Pancreas (tissue), 10 donors: ENCODE measurements around the gene ARHGDIG. TPM values are rescaled to one million over a fixed set of nuclear protein-coding genes. Genes with fewer than 3 reads are reported as not detected.

Experiments used
- ATAC-seq, 4 donors: fragments of 200-7000 bp; cut with Tn5 transposase; one replicate each; pipeline versions ENCODE4 v1.8.0 to v1.9.1; 2020; ENCODE audit warnings: mild to moderate bottlenecking in 4 of 4, moderate library complexity in 4 of 4
- DNase-seq, 6 donors: peaks; one replicate each; pipeline ENCODE4 v3.0.0-alpha.2; 2020
- FAIRE-seq: peaks from 2 replicates; lab custom pipeline; 2012; peaks lifted over from hg19 to GRCh38; lab: Jason Lieb, UNC
- H3K27ac ChIP-seq, 4 donors: fragments of 200-600 bp; sonication (generic); 1 replicate in 3 of 4; 2 replicates in 1 of 4; pipeline versions ENCODE4 v1.5.0 to v1.8.0; 2020
- H3K27me3 ChIP-seq, 4 donors: fragments of 200-600 bp; one replicate each; pipeline ENCODE4 v1.8.0; 2021
- H3K36me3 ChIP-seq, 3 donors: fragments of 200-600 bp; sonication (generic) in 1 of 3; one replicate each; pipeline versions ENCODE4 v1.5.0 to v1.8.0; 2020 to 2021
- H3K4me1 ChIP-seq, 3 donors: fragments of 200-600 bp; one replicate each; pipeline ENCODE4 v1.8.0; 2021
- H3K4me3 ChIP-seq, 4 donors: fragments of 200-600 bp; sonication (generic) in 2 of 4; one replicate each; pipeline versions ENCODE4 v1.5.0 to v1.8.0; 2020 to 2021
- H3K9me3 ChIP-seq, 4 donors: fragments of 200-600 bp; one replicate each; pipeline ENCODE4 v1.8.0; 2021
- WGBS, 2 donors: extraction: QIAGEN DNeasy Blood & Tissue Kit; methylation state at CpG; one replicate each; pipeline ENCODE4 v1.1.7; 2013; 5-methylcytosine and 5-hydroxymethylcytosine counted together
- intact Hi-C, 3 donors: fragments of 100-400 bp; cut with DNase I; formaldehyde crosslinking; loops; one replicate each; pipeline versions ENCODE4 v1.11.1 to v1.14.2; 2022
- polyA plus RNA-seq, 2 donors: library from polyadenylated mRNA; stranded (reverse); fragments of 200-250 nt; gene quantifications; one replicate each; pipeline ENCODE4 v1.2.3, GENCODE V29; 2013
- total RNA-seq, 6 donors: library from RNA; stranded (reverse); fragmentation: NEBNext Ultra II Directional in 4 of 6; extraction: Animal tissue kit (Norgen Biotek cat#: 25700) in 4 of 6; gene quantifications; one replicate each; pipeline versions ENCODE4 v1.2.1 to v1.2.4, GENCODE V29; 2021 to 2023
- TF ChIP-seq, protein P1 (sequence below), 4 donors: fragments of 200-600 bp; sonication (generic) in 3 of 4; IDR thresholded peaks; one replicate each; pipeline versions ENCODE4 v1.5.0 to v1.8.0; 2021; ENCODE audit warnings: antibody characterized with exemption in 4 of 4
- donor health status: healthy with polysubstance abuse.
- donor health status: DM: no; HTN: no; CAD: no; lungs with moderate emphysema.
- donor health status: DM: no; HTN: no; CAD: no.
- donor health status: control.
- donor health status: control.
- donor health status: Bipolar disorder and iron deficiency.
- donor health status: DM: yes; HTN: yes; CAD: no.
- donor health status: DM: no; HTN: no; CAD: no.
- donor health status: DM: no; HTN: no; CAD: no.
- donor health status: DM: yes; HTN: yes; CAD: no.

The ARHGDIG gene
- total and polyA plus RNA-seq, 8 donors: 5.6 to 165 (median 50.7) TPM

DNA sequence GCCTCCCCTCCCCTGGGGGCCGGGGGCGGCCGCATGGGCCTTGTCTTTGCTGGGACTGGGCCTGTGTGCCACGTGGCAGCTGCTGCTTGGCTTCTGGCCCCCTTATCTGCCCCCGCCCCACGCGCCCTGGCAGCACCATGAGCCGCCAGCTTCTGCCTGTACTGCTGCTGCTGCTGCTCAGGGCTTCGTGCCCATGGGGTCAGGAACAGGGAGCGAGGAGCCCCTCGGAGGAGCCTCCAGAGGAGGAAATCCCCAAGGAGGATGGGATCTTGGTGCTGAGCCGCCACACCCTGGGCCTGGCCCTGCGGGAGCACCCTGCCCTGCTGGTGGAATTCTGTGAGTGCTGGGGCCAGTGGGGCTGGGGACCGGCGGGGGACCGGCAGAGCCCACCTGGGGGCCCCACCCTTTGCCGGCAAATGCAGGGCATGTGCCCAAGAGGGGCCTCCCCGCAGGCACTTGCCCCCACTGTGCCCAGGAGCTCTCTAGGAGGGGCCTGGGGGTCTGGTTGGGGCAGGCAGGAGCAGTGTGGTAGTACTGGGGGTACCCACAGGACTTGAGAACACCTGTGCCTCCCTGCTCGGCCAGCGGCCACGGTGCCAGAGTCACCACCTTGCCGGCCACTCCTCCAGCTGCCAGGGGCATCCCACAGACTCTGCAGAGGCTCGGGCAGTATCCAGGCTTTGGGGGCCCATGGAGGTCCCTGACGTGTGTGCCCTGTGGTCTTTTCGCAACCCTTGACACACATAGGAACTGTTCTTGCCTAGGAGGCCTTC lies 2.8 kb downstream of the ARHGDIG start, which contains the start of gene PDIA2:
TSS of gene PDIA2 (plus strand) at position 132 of the 773 bp plus-strand sequence. CDS start at position 138, 6 bp downstream.
- intact Hi-C loops: no loop called here

DNA sequence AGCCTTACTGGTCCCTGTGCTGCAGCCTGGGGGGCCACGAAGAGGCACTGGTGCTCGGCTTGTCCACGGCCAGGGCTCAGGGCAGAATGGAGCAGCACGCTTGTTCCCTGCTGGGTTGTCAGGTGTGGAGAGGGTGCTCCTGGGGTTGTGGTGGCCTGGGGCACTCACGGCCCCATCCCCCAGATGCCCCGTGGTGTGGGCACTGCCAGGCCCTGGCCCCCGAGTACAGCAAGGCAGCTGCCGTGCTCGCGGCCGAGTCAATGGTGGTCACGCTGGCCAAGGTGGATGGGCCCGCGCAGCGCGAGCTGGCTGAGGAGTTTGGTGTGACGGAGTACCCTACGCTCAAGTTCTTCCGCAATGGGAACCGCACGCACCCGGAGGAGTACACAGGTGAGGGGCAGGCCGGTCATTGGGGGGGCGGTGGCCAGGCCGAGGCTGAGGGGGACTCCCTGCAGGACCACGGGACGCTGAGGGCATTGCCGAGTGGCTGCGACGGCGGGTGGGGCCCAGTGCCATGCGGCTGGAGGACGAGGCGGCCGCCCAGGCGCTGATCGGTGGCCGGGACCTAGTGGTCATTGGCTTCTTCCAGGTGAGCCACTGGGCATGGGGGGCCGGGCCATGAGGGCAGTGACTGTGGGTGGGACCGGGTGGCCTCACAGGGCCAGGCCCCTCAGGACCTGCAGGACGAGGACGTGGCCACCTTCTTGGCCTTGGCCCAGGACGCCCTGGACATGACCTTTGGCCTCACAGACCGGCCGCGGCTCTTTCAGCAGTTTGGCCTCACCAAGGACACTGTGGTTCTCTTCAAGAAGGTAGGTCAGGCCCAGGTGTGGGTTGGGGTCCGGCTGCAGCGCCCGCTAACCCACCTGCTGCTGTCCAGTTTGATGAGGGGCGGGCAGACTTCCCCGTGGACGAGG lies 4.1 kb downstream of the ARHGDIG start:
- TF ChIP-seq, protein P1, sequence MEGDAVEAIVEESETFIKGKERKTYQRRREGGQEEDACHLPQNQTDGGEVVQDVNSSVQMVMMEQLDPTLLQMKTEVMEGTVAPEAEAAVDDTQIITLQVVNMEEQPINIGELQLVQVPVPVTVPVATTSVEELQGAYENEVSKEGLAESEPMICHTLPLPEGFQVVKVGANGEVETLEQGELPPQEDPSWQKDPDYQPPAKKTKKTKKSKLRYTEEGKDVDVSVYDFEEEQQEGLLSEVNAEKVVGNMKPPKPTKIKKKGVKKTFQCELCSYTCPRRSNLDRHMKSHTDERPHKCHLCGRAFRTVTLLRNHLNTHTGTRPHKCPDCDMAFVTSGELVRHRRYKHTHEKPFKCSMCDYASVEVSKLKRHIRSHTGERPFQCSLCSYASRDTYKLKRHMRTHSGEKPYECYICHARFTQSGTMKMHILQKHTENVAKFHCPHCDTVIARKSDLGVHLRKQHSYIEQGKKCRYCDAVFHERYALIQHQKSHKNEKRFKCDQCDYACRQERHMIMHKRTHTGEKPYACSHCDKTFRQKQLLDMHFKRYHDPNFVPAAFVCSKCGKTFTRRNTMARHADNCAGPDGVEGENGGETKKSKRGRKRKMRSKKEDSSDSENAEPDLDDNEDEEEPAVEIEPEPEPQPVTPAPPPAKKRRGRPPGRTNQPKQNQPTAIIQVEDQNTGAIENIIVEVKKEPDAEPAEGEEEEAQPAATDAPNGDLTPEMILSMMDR (IDR thresholded peaks at IDR 0.05): no peak
- intact Hi-C loops: no loop called here
- H3K4me3 ChIP-seq: peak overlapping the region in 3 of 4 donors; percentile 24 to 65 (median 46)
- WGBS, 2 donors: 40 to 67% methylated on average over 50 to 52 of the region's 52 CpGs
- H3K4me1 ChIP-seq: no peaks in the 10 kb centered on the region
- peaks cover 0 to 14% (median 0%) of the 10 kb centered on the region in 3 donors for H3K36me3 ChIP-seq
- H3K27ac ChIP-seq: peak overlapping the region in 1 of 4 donors; percentile 30
- H3K9me3 ChIP-seq: no peaks in the 10 kb centered on the region
- H3K27me3 ChIP-seq: no peaks in the 10 kb centered on the region
- DNase-seq (peak in 4 of 6 donors; percentile 35 to 82 (median 61)), FAIRE-seq (no peak), ATAC-seq (peak in 3 of 4 donors; percentile 0 to 4 (median 2))

More for the DNA sequence above, 2.8 kb downstream of the ARHGDIG start, which contains the start of gene PDIA2:
- ATAC-seq: peak in 3 of 4 donors; percentile 65 to 70 (median 68)
- 37 to 54% methylated on average over 25 of the region's 25 CpGs for WGBS, 2 donors
- no peak for FAIRE-seq
- DNase-seq: peak in 5 of 6 donors; percentile 88 to 93 (median 91)
- Histone ChIP-seq H3K9me3 (no peaks in the 10 kb centered on the region), H3K4me3 (peak within 1 kb of the TSS in 3 of 4 donors; percentile 24 to 65 (median 46)), H3K4me1 (no peaks in the 10 kb centered on the region), H3K27me3 (no peaks in the 10 kb centered on the region), H3K36me3 (peaks cover 0 to 11% (median 0%) of the 10 kb centered on the region in 3 donors), H3K27ac (peak within 1 kb of the TSS in 3 of 4 donors; percentile 38 to 86 (median 82))
- TF ChIP-seq, protein P1 (IDR thresholded peaks at IDR 0.05): no peak

DNA sequence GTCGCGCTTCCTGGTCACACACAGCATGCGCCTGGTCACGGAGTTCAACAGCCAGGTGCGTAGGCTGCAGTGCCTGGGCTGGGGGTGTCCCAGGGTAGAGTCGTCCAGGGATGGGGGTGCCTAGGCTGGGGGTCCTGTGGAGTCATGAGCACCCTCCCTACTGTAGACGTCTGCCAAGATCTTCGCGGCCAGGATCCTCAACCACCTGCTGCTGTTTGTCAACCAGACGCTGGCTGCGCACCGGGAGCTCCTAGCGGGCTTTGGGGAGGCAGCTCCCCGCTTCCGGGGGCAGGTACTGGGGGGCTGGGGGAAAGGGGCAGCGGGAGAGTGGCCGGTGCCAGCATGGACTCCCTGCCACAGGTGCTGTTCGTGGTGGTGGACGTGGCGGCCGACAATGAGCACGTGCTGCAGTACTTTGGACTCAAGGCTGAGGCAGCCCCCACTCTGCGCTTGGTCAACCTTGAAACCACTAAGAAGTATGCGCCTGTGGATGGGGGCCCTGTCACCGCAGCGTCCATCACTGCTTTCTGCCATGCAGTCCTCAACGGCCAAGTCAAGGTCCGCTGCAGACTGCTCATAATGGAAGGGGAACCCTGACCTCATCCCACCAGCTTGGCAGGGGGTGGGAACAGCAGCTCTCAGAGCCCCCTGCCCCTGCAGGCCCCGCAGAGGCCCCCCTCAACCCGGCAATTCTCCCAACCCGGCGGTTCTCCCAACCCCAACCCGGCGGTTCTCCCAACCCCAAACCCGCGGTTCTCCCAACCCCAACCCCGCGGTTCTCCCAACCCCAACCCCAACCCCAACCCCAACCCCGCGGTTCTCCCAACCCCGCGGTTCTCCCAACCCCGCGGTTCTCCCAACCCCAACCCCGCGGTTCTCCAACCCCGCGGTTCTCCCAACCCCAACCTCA lies 5.0 kb downstream of the ARHGDIG start:
- 42 to 73% methylated on average over 42 to 48 of the region's 48 CpGs for WGBS, 2 donors
- TF ChIP-seq, protein P1 (IDR thresholded peaks at IDR 0.05): no peak
- ATAC-seq (no peak), DNase-seq (peak in 3 of 6 donors; percentile 31 to 70 (median 52)), FAIRE-seq (no peak)
- no peaks in the 10 kb centered on the region for H3K4me1 ChIP-seq
- H3K9me3 ChIP-seq: no peaks in the 10 kb centered on the region
- H3K27me3 ChIP-seq: no peaks in the 10 kb centered on the region
- H3K36me3 ChIP-seq: peaks cover 0 to 14% (median 0%) of the 10 kb centered on the region in 3 donors
- H3K27ac ChIP-seq: no peak overlapping the region
- intact Hi-C loops: no loop called here
- peak overlapping the region in 1 of 4 donors; percentile 65 for H3K4me3 ChIP-seq
